Endodermal cell (in vitro differentiated cells): ENCODE data around the gene DAZAP2. TPM values are rescaled to one million over a fixed set of nuclear protein-coding genes. Genes with fewer than 3 reads are reported as not detected.

Source experiments
- DNase-seq: peaks from one replicate; pipeline ENCODE4 v3.0.0-alpha.2; 2017
- H3K27ac ChIP-seq: 2 replicates; pipeline ENCODE4 v1.5.1; 2013; ENCODE audit warnings: mild to moderate bottlenecking, low read depth, low read length, moderate library complexity
- H3K27me3 ChIP-seq: 2 replicates; pipeline ENCODE4 v1.6.1; 2013; ENCODE audit warnings: mild to moderate bottlenecking, low read length, moderate library complexity; ENCODE audit not compliant: insufficient read depth, control insufficient read depth, poor library complexity, severe bottlenecking
- H3K36me3 ChIP-seq: 2 replicates; pipeline ENCODE4 v1.7.0; 2013; ENCODE audit warnings: mild to moderate bottlenecking, low read length, moderate library complexity; ENCODE audit not compliant: control insufficient read depth, insufficient read depth
- H3K4me1 ChIP-seq: one replicate; pipeline ENCODE4 v1.7.0; 2013; ENCODE audit warnings: low read length; ENCODE audit not compliant: control insufficient read depth, insufficient read depth
- H3K4me3 ChIP-seq: 2 replicates; pipeline ENCODE4 v1.5.1; 2013; ENCODE audit warnings: mild to moderate bottlenecking, low read length, moderate library complexity
- H3K9ac ChIP-seq: 2 replicates; pipeline ENCODE4 v1.6.1; 2013; ENCODE audit warnings: mild to moderate bottlenecking, low read length, moderate library complexity; ENCODE audit not compliant: poor library complexity, severe bottlenecking; ENCODE audit errors: extremely low read depth
- H3K9me3 ChIP-seq: 2 replicates; pipeline ENCODE4 v1.6.1; 2013; ENCODE audit warnings: mild to moderate bottlenecking, low read length, moderate library complexity; ENCODE audit not compliant: control insufficient read depth
- H3K27ac Mint-ChIP-seq: 2 replicates; pipeline ENCODE4 v1.8.0; 2020; ENCODE audit warnings: mixed read lengths
- H3K27me3 Mint-ChIP-seq: 2 replicates; pipeline ENCODE4 v1.8.0; 2021; ENCODE audit warnings: mild to moderate bottlenecking, mixed read lengths; ENCODE audit not compliant: insufficient read depth
- H3K36me3 Mint-ChIP-seq: 2 replicates; pipeline ENCODE4 v1.8.0; 2020; ENCODE audit warnings: low read depth, mixed read lengths
- H3K4me1 Mint-ChIP-seq: 2 replicates; pipeline ENCODE4 v1.8.0; 2020; ENCODE audit warnings: mixed read lengths
- H3K4me3 Mint-ChIP-seq: 2 replicates; pipeline ENCODE4 v1.8.0; 2020; ENCODE audit warnings: mild to moderate bottlenecking, moderate library complexity, mixed read lengths
- H3K9me3 Mint-ChIP-seq: 2 replicates; pipeline ENCODE4 v1.8.0; 2020; ENCODE audit warnings: mild to moderate bottlenecking, mixed read lengths
- WGBS, 2 experiments: methylation state at CpG; one replicate each; pipeline versions ENCODE4 v1.1.5 to v1.1.7; 2013; ENCODE audit warnings: missing lambda C conversion rate in 2 of 2, mixed read lengths in 1 of 2; ENCODE audit not compliant: insufficient coverage in 1 of 2, insufficient read length in 1 of 2; 5-methylcytosine and 5-hydroxymethylcytosine counted together
- total RNA-seq, 2 donors: library from RNA; stranded (reverse); fragmentation: NEBNext Ultra II Directional in 1 of 2; extraction: Animal tissue kit (Norgen Biotek cat#: 25700) in 1 of 2; gene quantifications; 2 replicates in 1 of 2; 3 replicates in 1 of 2; pipeline ENCODE4 v1.2.1, GENCODE V29; 2021
- TF ChIP-seq, protein P1 (sequence below): fragments of 200-600 bp; sonication (generic); conservative IDR thresholded peaks from 2 replicates; pipeline ENCODE4 v1.5.0; 2021; ENCODE audit warnings: antibody characterized with exemption, mild to moderate bottlenecking

DAZAP2 gene
- total RNA-seq, 2 donors from 2014 or later, result 31.5 to 42.7 TPM

DNA sequence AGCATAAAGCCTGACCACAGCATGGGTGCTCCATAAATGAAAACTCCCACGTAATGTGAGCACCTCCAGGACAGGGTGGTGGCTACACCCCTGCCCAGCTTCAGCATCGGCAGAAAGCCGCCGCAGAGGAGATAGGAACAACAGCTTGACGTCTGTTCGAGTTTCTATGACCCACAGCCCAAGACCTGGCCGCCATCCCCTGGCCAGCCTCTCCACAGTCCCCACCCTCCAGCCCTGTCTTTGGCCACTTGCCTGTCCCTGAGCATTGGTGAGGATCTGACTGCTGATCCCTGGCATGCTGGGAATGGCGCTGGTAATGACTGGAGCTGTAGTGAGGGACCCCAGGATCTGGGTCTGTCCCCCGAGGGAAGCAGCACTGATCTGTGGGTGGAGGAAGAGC lies 42.1 kb upstream of the DAZAP2 start:
- Mint-ChIP-seq H3K9me3 (peaks cover 6% of the 10 kb centered on the region), H3K36me3 (peaks cover 16% of the 10 kb centered on the region)

DNA sequence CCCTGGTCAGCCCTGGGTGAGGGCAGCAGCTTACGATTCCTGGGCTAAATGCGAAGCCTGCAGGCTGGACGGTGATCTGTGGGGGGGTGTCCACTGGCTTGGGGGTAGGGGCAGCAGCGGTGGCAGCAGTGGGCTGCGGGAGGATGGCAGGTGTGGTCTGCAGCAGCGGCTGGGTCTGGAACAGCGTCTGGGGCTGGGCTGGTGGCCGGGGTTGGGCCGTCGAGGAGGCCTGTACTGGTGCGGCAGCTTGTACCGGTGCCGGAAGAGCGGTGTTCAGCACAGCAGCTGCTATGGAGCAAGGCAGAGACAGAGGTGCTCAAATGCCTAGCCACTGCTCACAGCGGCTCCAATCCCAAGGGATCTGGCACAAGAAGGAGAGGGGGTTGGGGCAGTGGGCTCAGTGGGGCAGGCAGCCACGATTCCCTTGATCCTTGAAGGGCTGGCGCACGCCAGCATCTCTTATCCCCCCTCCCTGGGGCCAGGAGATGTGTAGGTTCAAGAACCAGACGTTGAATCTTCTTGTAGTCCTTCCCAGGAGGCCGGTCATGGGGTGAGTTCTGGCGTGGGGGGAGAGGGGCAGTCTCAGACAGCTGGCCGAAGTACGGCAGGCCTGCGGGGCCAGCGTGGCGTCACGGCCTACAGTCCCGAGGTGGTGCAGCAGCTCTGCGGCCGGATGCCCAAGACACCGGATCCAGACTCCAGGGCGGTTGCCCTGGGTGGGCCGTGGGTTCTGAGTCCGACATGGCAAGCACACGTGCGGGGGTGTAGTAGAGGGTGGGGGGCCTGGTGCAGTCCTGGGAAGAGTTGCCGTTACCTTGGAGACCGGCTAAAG lies 40.7 kb upstream of the DAZAP2 start:
- Histone ChIP-seq H3K9ac (no peak overlapping the region), H3K4me3 (no peak overlapping the region), H3K27me3 (no peaks in the 10 kb centered on the region), H3K9me3 (no peaks in the 10 kb centered on the region), H3K27ac (no peak overlapping the region), H3K4me1 (no peaks in the 10 kb centered on the region), H3K36me3 (no peaks in the 10 kb centered on the region)
- TF ChIP-seq, protein P1, sequence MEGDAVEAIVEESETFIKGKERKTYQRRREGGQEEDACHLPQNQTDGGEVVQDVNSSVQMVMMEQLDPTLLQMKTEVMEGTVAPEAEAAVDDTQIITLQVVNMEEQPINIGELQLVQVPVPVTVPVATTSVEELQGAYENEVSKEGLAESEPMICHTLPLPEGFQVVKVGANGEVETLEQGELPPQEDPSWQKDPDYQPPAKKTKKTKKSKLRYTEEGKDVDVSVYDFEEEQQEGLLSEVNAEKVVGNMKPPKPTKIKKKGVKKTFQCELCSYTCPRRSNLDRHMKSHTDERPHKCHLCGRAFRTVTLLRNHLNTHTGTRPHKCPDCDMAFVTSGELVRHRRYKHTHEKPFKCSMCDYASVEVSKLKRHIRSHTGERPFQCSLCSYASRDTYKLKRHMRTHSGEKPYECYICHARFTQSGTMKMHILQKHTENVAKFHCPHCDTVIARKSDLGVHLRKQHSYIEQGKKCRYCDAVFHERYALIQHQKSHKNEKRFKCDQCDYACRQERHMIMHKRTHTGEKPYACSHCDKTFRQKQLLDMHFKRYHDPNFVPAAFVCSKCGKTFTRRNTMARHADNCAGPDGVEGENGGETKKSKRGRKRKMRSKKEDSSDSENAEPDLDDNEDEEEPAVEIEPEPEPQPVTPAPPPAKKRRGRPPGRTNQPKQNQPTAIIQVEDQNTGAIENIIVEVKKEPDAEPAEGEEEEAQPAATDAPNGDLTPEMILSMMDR, result no peak
- 96 to 99% methylated on average over 10 to 38 of the region's 38 CpGs for WGBS, 2 experiments
- Mint-ChIP-seq H3K9me3 (peaks cover 6% of the 10 kb centered on the region), H3K36me3 (peaks cover 16% of the 10 kb centered on the region), H3K27me3 (no peaks in the 10 kb centered on the region), H3K27ac (no peak overlapping the region), H3K4me1 (no peaks in the 10 kb centered on the region), H3K4me3 (no peak overlapping the region)
- no peak for DNase-seq

More for the DNA sequence above, 42.1 kb upstream of the DAZAP2 start:
- H3K4me3 ChIP-seq, result no peak overlapping the region
- Mint-ChIP-seq H3K4me3 (no peak overlapping the region), H3K27me3 (no peaks in the 10 kb centered on the region), H3K27ac (no peak overlapping the region), H3K4me1 (no peaks in the 10 kb centered on the region)
- H3K36me3 ChIP-seq, result no peaks in the 10 kb centered on the region
- DNase-seq, result no peak
- no peaks in the 10 kb centered on the region for H3K9me3 ChIP-seq
- no peaks in the 10 kb centered on the region for H3K27me3 ChIP-seq
- TF ChIP-seq, protein P1, result no peak
- H3K4me1 ChIP-seq, result no peaks in the 10 kb centered on the region
- WGBS, 2 experiments, result 97 to 100% methylated on average over 5 to 9 of the region's 9 CpGs
- no peak overlapping the region for H3K27ac ChIP-seq
- no peak overlapping the region for H3K9ac ChIP-seq

DNA sequence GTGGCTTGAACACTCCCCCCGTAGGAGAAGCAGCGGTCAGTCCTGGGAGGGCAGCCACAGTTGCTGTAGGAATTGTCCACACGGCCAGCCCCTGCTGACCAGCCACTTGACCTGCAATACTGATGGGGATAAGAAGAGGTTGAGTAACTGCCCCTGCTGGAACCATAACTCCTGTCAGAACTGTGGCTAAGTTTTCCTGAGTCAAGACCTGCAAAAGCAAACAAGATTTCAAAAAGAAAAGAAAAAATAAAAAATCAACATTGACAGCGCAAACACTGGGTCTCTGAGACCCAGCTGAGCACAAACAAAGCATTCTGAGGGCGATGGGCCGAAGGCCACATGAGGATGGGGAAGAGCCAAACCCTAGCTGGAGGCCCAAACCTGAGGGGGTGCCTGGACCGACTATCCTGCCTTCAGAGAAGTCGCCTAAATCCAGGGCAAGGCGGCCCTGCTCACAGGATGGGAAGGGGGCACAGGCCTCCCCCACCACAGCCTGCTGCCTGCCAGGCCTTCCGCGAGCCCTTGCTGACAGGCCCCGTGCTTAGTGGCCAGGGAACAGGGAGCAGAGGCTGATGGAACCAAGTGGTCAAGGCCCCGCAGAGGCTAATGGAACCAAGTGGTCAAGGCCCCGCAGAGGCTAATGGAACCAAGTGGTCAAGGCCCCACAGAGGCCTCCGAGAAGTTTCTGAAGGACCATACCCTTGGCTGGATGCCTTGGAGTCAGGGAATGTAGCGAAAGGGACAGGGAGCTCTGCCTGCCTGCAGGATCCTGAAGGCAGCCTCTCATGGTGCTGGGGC lies 39.9 kb upstream of the DAZAP2 start:
- Histone ChIP-seq H3K27ac (no peak overlapping the region), H3K4me3 (no peak overlapping the region), H3K4me1 (no peaks in the 10 kb centered on the region), H3K27me3 (no peaks in the 10 kb centered on the region), H3K36me3 (no peaks in the 10 kb centered on the region), H3K9ac (no peak overlapping the region), H3K9me3 (no peaks in the 10 kb centered on the region)
- no peak for DNase-seq
- Mint-ChIP-seq H3K27me3 (no peaks in the 10 kb centered on the region), H3K9me3 (peaks cover 6% of the 10 kb centered on the region), H3K36me3 (peaks cover 20% of the 10 kb centered on the region), H3K27ac (no peak overlapping the region), H3K4me1 (no peaks in the 10 kb centered on the region), H3K4me3 (no peak overlapping the region)
- WGBS, 2 experiments, result 86 to 94% methylated on average over 11 to 16 of the region's 16 CpGs
- TF ChIP-seq, protein P1, result no peak
